ENCODE measurements around the gene SPATA16.
"Not testable (repeated sequence)": the region's sequence is repeated elsewhere in the genome, so short reads cannot be mapped to it uniquely, and the experiment has no call there.

SPATA16 gene, protein sequence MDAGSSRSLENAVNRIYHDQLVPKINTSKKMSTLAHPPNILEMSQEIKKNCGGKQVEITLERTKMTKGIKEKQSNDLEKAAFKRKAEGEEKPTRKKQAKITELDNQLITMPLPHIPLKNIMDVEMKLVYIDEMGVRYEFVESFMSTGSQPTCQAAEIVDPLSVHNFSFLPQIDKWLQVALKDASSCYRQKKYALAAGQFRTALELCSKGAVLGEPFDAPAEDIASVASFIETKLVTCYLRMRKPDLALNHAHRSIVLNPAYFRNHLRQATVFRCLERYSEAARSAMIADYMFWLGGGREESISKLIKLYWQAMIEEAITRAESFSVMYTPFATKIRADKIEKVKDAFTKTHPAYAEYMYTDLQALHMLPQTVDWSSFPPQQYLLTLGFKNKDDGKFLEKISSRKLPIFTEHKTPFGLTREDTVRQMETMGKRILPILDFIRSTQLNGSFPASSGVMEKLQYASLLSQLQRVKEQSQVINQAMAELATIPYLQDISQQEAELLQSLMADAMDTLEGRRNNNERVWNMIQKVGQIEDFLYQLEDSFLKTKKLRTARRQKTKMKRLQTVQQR

DNA sequence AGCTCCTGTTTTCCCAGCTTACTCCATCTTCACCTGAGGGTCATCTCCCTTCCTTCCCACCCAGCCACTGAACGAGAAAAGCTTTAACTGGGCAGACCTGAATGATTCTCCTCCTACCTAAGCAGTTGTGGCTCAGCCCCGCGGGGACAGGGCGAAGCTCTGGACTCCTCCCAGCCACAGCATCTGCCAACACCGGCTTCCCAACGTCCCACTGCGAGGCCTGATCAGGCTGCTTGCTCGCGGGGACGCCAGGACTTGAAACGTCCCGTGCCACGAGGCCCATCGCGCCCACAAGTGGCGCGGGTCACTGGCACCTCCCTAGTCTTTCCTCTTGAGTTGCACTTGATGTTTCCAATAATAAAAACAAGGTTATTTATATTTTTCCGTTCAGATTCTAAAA lies at the start of gene SPATA16:
TSS of gene SPATA16 (minus strand) at position 250 of the 400 bp plus-strand sequence. CDS start 23,504 bp downstream, outside the sequence.
- no peak for DNase-seq

DNA sequence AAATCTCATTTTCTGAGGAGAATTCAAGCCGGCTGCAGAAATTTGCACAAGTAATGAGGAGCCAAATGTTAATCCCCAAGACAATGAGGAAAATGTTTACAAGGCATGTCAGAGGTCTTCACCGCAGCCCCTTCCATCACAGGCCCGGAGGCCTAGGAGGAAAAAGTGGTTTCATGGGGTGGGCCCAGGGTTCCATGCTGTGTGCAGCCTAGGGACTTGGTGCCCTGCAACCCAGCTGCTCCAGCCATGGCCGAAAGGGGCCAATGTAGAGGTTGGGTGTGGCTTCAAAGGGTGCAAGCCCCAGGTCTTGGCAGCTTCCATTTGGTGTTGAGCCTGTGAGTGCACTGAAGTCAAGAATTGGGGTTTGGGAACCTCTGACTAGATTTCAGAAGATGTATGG lies 42.0 kb upstream of the SPATA16 start:
- DNase-seq, result not testable (repeated sequence)

DNA sequence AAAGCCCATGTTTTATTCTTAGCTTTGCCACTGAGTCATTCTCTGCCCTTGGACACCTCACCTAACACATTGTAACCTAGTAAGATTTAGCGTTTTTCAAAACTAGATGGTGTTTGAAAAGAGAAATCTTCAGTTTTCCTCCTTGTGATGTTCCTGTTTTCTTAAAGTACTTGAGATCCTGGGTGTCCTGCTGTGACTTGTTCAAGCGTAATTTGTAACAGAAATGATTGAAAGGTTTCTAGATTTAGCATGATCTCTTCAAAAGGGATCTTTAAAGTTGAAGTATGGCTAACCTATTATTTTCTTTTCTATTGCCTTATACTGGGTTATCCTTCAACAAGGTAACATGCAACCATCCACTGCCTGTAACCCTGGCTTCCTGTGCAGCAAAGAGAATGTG lies 32.6 kb upstream of the SPATA16 start:
- no peak for DNase-seq

DNA sequence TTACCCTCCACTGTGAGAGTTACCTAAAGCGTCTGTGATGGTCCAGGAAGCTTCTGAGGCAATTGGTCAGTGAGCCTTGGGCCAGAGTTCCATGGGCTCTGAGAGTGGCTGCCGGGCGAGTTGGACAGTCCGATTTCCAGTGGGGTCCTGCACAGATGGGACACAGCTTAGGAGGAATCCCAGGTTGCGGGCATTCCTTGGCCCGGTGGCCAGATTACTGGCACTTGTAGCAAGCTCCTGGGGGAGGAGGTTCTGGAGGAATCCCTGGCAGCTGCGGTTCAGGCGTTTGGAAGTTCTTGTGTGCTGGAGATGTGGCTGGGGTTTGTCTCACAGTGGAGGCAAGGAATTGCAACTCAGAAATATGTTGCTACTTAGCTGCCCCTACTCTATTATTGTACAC lies 18.1 kb upstream of the SPATA16 start:
- not testable (repeated sequence) for DNase-seq

DNA sequence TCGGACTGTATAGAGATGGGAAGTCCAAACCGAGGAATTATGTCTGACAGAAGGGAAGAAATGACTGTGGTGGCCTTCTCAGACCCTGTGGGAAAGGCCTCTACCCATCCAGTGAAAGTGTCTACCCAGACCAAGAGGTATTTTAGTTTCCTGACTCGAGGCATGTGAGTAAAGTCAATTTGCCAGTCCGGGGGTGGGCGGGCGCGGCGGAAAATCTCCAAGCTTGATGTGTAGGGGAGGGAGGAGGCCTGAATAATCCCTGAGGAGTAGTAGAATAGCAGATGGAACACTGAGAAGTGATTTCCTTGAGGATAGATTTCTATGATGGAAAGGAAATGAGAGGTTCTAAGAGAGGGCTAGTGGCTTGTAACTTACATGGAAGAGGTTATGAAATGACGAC lies 15.5 kb upstream of the SPATA16 start:
- not testable (repeated sequence) for DNase-seq

DNA sequence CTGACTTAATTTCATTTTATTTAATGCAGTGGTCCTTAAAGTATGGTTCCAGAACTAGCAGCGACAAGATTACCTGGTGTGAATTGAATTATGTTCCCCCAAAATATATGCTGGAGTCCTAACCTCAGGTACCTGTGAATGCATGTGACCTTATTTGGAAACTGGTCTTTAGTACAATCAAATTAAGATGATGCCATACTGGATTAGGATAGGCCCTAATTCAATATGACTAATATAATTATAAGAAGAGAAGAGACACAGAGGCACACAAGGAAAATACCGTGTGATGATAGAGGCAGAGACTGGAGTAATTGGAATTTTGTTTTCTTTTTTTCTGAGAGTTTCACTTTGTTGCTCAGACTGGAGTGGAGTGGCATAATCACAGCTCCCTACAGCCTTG lies 12.6 kb upstream of the SPATA16 start:
- DNase-seq, result no peak

DNA sequence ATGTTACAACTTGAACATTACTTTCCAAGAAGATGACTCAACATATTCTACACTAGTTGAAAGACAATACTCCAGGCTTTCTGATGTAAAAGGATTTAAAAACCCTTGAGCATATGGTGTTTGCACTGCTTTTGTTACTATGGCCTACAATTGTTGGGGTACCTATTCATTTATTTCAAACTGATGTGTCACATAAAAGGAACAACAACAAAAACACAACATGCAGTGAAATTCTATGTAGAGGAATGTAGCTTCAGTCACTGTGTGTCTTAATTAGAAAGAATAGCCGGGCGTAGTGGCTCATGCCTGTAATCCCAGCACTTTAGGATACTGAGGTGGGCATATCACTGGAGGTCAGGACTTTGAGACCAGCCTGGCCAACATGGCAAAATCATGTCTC lies 1.6 kb downstream of the SPATA16 start:
- DNase-seq, result no peak

DNA sequence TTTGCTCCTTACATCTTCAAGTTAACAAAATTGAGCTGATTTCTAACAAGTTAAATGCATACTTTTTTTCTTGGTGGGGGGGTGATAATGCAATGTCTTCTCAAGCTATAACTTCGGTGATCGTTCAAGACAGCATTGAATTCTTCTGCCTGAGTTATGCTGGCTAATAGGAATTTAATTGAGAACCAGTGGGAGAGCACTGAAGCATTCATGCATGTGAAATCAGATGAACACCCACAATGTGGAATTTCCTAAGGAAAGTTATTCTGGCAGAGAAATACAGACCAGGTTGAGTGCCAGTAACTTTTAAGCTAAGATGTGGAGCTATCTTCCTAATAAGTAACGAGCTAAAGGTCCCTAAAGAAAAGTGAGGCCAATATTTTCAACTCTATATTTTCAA lies 3.0 kb downstream of the SPATA16 start:
- DNase-seq, result peak; percentile 27

DNA sequence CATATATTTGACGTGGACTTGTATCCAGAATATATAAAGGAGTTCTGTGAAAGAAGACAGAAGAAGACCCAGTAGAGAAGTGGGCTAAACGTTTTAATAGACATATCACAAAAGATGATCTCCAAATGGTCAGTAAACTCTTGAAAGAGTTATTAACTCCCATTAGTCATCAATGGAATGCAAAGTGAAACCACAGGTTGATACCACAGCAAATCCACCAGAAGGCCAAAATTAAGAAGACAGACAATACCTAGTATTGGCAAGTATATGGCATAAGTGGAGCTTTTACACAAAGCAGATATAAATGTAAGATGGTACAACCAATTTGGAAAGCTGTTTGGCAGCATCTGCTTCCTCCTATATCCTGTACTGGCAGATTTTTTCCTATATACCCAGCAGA lies 6.0 kb downstream of the SPATA16 start:
- DNase-seq, result no peak

DNA sequence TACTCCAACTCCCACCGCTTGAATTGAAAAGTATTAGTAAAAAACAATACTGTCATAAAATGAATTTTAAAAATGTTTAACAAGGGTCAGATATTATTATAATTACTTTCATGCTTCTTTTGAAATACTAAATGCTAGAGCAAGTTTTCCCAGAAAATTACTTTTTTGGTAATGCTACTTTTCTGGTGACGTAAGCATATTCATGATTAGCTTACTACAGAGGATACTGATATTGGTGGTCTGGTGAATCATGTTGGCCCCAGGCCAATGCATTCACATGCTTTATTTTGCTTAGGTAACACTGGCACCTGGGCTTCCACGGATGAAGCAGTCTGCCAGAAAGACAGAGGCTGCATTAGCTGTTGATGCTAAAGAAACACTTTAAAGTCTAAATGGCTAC lies 12.4 kb downstream of the SPATA16 start:
- DNase-seq, result no peak

DNA sequence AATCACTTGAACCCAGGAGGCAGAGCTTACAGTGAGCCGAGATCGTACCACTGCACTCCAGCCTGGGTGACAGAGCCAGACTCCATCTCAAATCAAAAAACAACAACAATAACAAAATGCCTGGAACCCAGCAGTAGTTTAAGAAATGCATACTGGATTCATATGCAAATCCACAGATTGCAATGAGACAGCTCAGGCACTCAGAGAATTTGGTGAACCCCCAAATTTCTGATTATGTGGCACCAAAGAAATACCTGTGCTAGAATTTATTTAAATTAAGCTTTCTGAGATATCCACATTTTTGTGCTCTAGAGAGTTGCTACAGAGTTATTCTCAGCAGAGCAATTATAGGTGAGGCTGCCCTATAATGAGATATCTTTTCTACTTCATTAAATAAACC lies 29.7 kb downstream of the SPATA16 start:
- no peak for DNase-seq

DNA sequence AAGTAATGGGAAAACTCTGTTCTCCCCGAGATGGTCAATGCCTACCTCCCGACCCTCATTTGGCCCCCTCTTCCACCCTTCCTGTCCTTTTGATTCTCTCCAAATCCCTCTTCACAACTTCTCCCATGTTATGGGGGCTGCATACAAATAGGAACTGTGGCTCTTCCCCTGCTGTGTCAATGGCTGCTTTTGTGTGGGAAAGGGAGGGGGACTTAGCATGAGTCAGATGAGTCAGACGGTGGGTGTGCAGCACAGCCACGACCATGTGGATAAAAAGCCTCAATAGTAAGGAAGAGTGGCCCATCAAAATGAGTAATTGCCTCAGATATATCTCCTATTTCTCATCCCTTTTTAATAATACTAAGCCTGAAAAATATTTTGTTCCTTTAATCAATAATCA lies 31.9 kb downstream of the SPATA16 start:
- no peak for DNase-seq

DNA sequence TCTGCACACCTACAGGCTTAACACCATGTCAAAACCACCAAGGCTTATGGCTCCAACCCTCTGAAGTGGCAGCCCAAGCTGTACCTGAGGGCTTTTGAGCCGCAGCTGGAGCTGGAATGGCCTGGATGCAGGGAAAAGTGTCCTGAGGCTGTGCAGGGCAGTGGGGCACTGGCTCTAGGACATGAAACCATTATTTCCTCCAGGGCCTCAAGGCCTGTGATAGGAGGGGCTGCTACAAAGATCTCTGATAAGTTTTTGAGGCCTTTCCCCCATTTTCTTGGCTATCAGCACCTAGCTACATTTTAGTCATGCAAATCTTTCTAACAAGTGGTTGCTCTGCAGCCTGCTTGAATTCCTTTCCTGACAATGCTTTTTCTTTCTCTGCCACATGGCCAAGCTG lies 37.6 kb downstream of the SPATA16 start:
- no peak for DNase-seq

DNA sequence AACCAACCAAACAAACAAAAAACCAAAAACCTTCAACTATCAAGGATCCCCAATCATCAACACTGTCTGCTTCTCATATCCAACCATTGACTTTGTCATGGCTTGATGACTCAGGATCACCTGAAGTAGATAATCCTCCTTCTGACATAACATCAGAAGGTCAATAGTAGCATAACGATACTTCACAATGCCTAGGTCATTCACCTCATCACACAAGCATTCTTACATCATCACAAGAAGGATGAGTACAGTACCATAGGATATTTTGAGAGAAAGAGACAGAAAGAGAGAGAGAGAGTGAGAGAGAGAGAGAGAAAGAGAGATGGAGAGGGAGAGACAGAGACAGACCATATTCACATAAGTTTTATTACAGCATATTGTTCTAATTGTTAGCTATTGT lies 42.1 kb downstream of the SPATA16 start:
- DNase-seq, result no peak

DNA sequence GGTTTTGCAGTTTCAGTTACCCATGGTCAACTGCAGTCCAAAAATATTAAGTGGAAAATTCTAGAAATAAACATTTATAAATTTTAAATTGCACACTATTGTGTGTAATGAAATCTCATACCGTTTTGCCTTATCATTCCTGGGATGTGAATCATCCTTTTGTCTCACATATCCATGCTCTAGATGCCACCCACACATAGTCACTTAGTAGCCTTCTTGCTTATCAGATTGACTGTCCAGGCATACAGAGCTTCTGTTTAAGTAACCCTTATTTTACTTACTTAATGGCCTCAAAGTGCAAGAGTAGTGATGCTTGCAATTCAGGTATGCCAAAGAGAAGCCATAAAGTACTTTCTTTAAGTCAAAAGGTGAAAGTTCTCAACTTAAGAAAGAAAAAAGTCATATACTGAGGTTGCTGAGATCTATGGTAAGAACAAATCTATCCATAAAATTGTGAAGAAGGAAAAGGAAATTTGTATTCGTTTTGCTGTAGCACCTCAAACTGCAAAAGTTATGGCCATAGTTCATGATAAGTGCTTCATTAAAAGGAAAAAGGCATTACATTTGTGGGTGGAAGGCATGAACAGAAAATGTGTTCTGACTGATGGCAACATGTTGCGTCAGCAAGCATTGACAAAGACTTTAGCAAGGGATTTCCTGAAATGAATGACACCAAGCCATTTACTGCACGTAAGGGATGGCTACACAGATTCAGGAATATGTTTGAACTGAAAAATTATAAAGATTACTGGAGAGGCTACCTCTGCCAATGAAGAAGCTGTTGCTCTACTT lies 43.8 kb downstream of the SPATA16 start:
- DNase-seq, result no peak

DNA sequence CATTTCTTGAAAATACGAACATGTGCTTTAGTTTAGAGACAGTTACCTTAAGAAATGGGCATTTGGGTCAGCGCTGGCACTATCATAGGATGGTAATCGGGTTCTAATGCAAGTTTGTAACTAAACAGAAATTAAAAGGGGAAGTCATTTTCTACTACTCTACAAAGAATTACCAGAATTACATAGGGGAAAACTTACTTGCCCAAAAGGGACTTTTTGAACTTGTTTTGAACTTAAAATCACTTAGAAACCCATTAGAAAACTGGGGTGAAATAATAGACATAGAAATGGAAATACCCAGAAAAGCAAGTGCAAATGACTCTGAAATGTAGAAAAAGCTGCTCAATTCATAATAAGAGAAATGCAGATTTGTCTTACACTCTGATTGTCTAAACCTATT lies 44.9 kb downstream of the SPATA16 start:
- DNase-seq, result no peak

DNA sequence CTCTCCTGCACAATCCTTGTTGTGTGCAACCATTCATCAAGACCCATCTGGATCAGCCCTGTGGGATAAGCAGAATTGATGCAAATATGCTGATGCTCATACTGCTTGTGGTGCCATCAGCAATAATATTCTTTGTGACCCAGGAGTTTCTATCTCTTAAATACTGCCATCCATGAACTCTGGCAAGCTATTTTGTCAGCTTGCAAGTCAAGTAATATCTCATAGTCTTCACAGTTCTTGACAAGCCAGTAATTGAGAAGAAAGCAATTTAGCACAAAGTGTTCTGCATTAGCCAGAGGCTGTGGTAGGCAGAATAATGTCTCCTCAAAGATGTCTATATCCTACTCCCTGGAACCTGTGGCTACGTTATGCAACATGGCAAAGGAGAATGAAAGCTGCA lies 49.0 kb downstream of the SPATA16 start:
- DNase-seq, result no peak

DNA sequence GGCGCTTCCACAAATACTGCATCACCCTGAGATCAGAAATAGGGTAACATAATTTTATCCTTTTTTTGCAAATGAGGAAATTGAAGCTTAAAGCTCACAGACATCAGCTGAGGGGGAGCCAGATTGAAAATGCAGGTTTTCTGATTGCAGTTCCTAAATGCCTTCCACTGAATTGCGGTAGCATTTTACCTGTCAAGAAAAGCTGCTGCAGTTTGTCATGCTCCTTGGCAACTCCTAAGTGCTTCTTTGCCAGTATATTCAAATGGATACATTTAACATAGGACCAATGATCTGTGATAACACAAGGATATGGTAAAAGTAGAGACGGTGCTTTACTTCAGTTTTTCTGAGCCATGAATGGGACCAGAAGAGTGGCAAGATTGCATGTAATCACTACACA lies 50.5 kb downstream of the SPATA16 start:
- DNase-seq, result no peak

DNA sequence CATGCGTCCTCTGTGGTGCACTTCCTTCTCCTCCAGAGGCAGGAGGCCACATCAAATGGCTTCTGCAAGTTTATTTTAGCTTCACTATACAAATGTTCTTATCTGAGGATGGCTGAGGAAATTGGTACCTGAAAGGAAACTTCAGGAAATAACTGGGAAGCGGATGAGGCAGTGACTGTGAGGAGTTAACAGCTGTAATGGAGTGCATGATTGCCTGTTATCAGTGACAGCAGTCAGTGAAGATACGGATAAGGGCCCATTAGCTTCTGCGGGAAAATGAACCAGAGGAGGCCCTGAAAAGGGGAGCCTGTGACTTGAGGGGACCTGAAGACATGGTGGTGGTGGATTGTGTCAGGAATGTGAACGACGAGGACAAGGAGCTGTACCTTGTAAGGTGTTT lies 51.8 kb downstream of the SPATA16 start:
- no peak for DNase-seq

DNA sequence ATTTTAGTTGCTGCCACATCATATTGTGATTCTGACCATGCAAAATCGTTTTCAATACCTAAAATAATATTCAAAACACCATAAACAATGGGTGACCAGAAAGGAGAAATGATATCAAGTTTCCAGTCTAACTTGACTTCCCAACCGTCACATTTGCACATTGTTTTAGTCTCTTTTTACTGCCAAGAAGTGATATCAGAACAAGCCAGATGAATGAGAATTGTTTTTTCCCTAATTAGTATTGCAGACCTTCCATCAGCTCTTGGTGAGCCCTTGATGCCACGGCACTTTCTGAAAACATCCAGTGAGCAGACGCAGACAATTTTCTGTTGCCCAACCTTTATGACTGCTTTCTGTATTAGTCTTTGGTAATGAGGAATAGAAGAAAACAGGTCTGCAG lies 62.5 kb downstream of the SPATA16 start:
- DNase-seq, result no peak

DNA sequence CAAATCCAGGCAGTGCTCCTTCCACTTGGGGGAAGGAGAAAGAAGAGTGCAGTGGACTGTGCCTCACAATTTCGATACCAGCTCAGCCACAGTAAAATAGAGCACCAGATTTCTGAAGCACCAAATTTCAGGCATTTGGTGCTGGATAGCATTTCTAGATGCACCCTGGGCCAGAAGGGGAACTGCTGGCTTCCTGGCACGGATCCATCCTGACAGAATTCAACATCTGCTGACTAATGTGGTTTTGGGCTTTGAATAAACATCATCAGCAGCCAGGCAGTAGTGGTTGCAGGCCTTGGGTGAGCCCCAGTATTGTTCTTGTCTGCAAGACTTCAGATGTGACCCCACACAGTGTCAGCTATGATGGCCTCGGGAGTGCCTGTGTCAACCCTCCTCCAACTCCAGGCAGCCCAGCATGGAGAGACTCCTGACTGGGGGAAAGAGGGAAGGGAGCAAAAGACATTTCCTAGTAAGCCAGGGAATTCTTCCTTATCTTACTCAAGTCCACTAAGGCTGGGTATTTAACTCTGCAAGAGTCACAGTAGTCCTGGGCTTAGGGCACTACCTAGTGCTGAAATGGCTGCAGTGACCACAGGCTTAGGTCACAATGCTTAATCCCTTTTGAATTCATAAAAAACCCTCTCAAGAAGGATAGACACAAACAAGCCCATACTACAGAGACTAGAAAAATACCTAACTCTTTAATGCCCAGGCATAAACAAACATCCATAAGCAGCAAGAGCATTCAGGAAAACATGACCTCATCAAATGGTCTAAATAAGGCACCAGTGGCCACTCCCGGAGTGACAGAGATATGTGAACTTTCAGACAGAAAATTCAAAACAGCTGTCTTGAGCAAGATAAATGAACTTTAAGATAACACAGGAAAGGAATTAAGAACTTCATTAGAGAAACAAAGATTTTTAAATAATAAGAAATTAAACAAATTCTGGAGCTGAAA lies 74.7 kb downstream of the SPATA16 start:
- DNase-seq, result peak; percentile 93

DNA sequence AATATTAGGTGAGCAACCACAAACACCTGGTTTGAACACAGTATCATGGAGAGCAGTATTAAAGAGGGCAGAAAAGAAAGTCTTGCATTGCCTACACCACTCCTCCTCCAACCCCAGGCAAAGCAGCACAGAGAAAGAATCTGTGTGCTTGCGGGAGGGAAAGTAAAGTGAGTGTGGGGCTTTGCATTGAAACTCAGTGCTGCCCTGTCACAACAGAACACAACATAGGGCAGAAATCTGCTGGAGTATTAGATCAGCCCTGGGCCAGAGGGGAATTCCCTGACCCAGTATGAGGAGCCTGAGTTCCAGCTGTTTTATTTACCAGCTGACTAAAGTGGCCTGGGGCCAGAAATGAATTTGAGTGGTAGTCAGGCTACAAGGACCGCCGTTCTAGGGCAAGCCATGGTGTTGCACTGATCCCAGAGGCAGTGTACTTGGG lies 75.5 kb downstream of the SPATA16 start:
- DNase-seq, result peak; percentile 65

DNA sequence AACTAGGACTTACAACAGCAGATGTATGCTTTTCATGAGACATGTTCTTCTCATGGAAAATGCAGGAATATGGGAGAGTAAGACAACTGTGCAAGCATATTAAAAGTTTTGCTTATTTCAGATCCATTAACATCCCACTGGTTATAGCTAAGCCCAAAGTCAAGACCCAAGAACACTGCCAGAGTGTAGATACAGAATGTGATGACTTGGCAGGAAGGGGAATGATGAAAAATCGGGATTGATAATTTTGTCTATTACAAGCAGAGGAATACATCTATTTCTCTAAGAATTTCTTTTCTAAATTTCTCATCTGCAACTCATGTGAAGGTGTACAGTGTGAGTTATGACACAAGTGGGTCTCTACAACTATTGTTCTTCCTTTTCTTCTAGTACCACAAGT lies 76.4 kb downstream of the SPATA16 start:
- no peak for DNase-seq

Data from NCI-H1694 (cell line).